AG08396 (cell line): ENCODE measurements around the gene MDM2.

Experiments
- DNase-seq: peaks from one replicate; pipeline ENCODE4 v3.0.0; 2012; ENCODE audit warnings: low spot score, mixed read lengths

The MDM2 gene

GRCh38 chr12:68807576-68808387 is at the start of gene MDM2:
Gene MDM2 (plus strand): TSS chr12:68808177. CDS start chr12:68808478, 301 bp downstream.
- peak; percentile 98 for DNase-seq

GRCh38 chr12:68759852-68760251 is 48.1 kb upstream of the MDM2 start:
- no peak for DNase-seq

- no peak for DNase-seq
Measured at GRCh38 chr12:68760806-68761441, 47.1 kb upstream of the MDM2 start.

- DNase-seq = no peak
Measured at GRCh38 chr12:68761442-68761812, 46.5 kb upstream of the MDM2 start.

GRCh38 chr12:68761901-68762630 is 45.9 kb upstream of the MDM2 start:
- no peak for DNase-seq

GRCh38 chr12:68762691-68763090 is 45.3 kb upstream of the MDM2 start:
- DNase-seq = no peak

DNA sequence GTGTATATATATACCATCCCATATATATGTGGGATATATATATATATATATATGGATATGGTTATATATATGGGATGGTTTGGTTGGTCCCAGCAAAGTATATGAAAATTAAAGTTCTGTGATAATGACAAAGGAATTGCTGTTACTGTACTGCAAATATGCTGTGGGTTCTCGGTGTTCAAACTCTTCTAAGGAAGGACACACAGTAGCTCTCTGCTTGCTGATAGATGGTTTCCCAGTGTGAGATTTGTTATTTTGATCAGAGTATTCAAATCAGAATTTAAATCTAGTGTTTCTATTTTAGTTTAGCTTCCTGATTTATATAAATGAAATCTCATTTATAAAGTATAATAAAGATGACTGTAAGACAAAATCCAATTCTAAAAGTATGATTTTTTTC is 42.3 kb upstream of the MDM2 start:
- no peak for DNase-seq

- DNase-seq = no peak
Measured at GRCh38 chr12:68766646-68767045, 41.3 kb upstream of the MDM2 start.

- DNase-seq = no peak
Measured at GRCh38 chr12:68767191-68767590, 40.8 kb upstream of the MDM2 start.

DNA sequence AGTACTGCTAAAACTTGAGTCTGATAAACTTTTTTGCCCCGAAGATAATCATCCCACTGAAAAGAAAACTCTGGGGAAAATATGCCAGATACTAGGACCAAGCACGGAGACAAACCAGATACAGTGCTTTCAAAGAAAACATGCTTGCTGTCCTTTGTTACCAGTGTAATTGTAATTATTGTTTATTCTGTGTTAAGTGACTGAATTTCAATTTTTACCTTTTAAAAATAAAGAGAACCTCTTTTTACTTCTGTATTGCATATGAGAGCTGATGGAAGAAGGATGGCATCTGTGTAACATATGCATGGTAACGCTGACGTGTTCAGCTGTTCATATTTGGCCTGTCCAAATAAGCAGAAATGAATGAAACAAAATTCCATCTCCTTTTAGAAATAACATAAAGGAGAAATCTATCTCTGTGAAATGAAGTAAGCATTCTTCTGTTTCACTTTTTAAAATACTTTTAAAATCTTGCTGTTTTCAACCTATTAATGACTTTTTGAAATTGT is 39.5 kb upstream of the MDM2 start:
- no peak for DNase-seq

GRCh38 chr12:68769941-68770340 is 38.0 kb upstream of the MDM2 start:
- DNase-seq = no peak

DNA sequence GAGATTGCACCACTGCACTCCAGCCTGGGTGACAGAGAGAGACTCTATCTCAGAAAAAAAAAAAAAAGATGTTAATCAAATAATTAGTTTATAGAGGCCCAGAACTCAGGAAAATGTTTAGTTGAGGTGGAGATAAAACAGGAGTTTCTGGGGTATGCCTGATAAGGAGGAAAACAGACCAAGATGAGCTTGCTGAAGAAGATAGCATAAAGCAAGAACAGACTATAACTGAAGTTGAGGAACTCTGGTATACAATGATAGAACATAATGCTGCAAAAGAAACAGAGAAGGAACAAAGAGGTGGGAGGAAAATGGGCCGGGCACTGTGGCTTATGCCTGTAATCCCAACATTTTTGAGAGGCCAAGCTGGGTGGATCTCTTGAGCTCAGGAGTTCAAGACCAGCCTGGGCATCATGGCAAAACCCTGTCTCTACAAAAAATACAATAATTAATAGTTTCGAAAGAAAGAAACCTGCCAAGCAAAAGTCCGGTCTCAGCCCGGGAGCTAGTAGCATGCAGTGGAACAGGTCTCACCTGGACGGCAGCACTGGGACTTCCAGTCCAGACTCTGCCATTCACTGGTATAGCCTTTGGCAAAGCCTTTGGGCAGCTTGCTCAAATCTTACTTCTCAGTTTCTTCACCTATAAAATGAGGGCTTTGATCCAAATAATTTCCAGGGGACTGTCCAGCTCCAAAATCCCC is 36.6 kb upstream of the MDM2 start:
- DNase-seq = no peak

DNA sequence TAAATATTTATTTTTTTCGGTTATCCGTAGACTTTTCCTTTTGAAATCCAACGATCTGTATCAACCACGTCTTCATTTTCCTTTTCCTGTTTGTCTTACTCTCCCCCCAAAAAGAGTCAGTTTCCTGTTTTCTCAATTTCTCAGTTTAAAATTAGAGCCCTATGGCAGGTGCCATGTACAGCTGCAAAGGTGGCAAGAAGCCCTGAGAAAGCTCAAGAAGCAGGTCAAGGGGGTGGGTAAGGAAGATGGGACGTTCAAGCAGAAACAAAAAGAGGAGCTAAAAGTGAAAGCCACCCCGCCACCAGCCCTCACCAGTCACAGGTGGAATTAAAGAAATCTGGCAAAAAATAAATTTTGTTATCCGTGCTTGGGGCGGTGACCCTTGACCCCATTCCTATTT is 35.3 kb upstream of the MDM2 start:
- DNase-seq = no peak

DNA sequence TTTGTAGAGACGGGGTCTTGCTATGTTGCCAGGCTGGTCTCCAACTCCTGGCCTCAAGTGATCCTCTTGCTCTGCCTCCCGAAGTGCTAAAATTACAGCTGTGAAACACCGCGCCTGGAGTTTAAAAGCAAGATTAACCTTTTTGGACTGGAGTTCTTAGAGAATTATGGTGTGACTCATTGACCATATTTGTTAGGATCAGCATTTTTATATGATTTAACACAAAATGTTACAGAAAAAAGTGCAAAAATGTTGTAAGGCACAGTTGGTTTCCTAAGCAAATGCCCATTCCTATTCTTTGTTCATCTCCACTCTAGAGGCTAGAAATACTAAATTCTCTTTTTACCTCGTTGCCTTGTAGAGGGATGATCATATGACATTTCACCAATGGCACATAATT is 34.4 kb upstream of the MDM2 start:
- no peak for DNase-seq

- DNase-seq = no peak
Measured at GRCh38 chr12:68775121-68775630, 32.8 kb upstream of the MDM2 start.

GRCh38 chr12:68776976-68777610 is 30.9 kb upstream of the MDM2 start:
- DNase-seq = no peak

GRCh38 chr12:68779280-68779679 is 28.7 kb upstream of the MDM2 start:
- no peak for DNase-seq

DNA sequence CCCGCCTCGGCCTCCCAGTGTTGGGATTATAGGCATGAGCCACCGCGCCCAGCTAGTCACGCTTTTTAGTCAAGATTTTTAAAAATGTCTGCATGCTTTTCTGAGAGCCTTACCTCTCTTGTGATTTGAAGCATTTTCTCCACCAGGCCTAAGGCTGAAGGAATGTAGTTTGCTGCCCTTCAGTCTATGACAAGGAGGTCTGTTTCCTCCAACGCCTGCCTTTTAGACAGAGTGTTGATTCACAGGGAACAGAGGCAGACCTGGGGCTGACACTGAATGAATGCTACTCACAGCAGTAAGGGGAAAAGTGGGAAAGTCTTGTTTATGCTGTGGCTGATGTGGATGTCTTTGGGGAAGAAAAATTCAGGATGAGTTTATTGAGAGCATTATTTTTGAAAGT is 27.2 kb upstream of the MDM2 start:
- peak; percentile 22 for DNase-seq

- no peak for DNase-seq
Measured at GRCh38 chr12:68781728-68782127, 26.2 kb upstream of the MDM2 start.

GRCh38 chr12:68784015-68784414 is 24.0 kb upstream of the MDM2 start:
- DNase-seq = no peak

DNA sequence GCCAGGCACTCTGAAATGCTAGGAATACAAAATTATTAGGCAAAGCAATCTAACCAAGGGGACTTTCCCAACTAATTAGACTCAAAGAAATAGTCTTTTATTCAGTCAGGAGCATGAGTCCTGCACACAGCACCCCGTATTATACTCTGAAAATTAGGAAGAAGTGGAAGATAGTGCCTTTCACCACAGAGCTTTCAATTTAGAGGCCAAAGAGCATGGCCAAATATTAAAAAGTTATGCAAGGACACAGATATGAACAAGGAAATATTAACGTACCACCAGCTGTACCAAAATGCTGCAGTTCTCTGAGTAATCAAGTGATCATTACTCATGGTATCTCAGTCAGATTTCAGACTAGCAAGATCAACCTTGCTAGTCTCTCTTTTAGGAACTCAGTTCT is 22.6 kb upstream of the MDM2 start:
- no peak for DNase-seq

GRCh38 chr12:68785823-68786222 is 22.2 kb upstream of the MDM2 start:
- DNase-seq = no peak
